Psoas muscle (tissue), 8 donors: ENCODE results near the gene HELZ2. TPM values are rescaled to one million over a fixed set of nuclear protein-coding genes. Genes with fewer than 3 reads are reported as not detected.
"Not testable (repeated sequence)": the region's sequence is repeated elsewhere in the genome, so short reads cannot be mapped to it uniquely, and the experiment has no call there.

Experiments
- ATAC-seq, 4 donors: fragments of 200-7000 bp; cut with Tn5 transposase; one replicate each; pipeline ENCODE4 v1.9.1; 2020; ENCODE audit warnings: moderate library complexity in 3 of 4, mild to moderate bottlenecking in 2 of 4
- DNase-seq, 2 donors: peaks; one replicate each; pipeline ENCODE4 v3.0.0-alpha.2; 2020
- H3K27ac ChIP-seq: fragments of 200-600 bp; one replicate; pipeline ENCODE4 v1.8.0; 2022
- H3K27me3 ChIP-seq, 3 donors: fragments of 200-600 bp in 1 of 3; one replicate each; pipeline versions ENCODE4 v1.6.1 to v1.8.0; 2013 to 2022; ENCODE audit warnings: low read length in 2 of 3, mild to moderate bottlenecking in 2 of 3, moderate library complexity in 1 of 3; ENCODE audit not compliant: insufficient read depth in 3 of 3
- H3K36me3 ChIP-seq, 2 donors: fragments of 200-600 bp in 1 of 2; one replicate each; pipeline versions ENCODE4 v1.6.1 to v1.8.0; 2013 to 2022; ENCODE audit warnings: low read depth in 1 of 2, mild to moderate bottlenecking in 1 of 2, moderate library complexity in 1 of 2; ENCODE audit not compliant: insufficient read depth in 1 of 2
- H3K4me1 ChIP-seq: fragments of 200-600 bp; one replicate; pipeline ENCODE4 v1.8.0; 2022
- H3K4me3 ChIP-seq: fragments of 200-600 bp; one replicate; pipeline ENCODE4 v1.8.0; 2022; ENCODE audit warnings: mild to moderate bottlenecking
- H3K9me3 ChIP-seq: fragments of 200-600 bp; one replicate; pipeline ENCODE4 v1.8.0; 2022
- WGBS, 3 donors: extraction: QIAGEN DNeasy Blood & Tissue Kit; methylation state at CpG; one replicate each; pipeline versions ENCODE4 v1.1.6 to v1.1.7; 2013; 5-methylcytosine and 5-hydroxymethylcytosine counted together
- intact Hi-C, 2 donors: fragments of 100-400 bp; cut with DNase I; formaldehyde crosslinking; loops; one replicate each; pipeline versions ENCODE4 v1.11.0 to v1.14.2; 2022
- polyA plus RNA-seq, 3 donors: library from polyadenylated mRNA; stranded (reverse); fragments of 200-250 nt; gene quantifications; one replicate each; pipeline ENCODE4 v1.2.3, GENCODE V29; 2013
- total RNA-seq, 4 donors: library from RNA; stranded (reverse); fragmentation: NEBNext Ultra II Directional in 2 of 4; extraction: Animal tissue kit (Norgen Biotek cat#: 25700) in 2 of 4; gene quantifications; one replicate each; pipeline versions ENCODE4 v1.2.1 to v1.2.4, GENCODE V29; 2021 to 2023
- TF ChIP-seq, protein P1 (sequence below): fragments of 200-600 bp; IDR thresholded peaks from one replicate; pipeline ENCODE4 v1.8.0; 2022; ENCODE audit warnings: antibody characterized with exemption
- donor health status: healthy with polysubstance abuse.
- donor health status: DM: no; HTN: no; CAD: no; lungs with moderate emphysema.
- donor health status: Bipolar disorder and iron deficiency.
- donor health status: healthy.
- donor health status: DM: yes; HTN: yes; CAD: no.
- donor health status: DM: no; HTN: no; CAD: no.
- donor health status: DM: no; HTN: no; CAD: no.
- donor health status: DM: yes; HTN: yes; CAD: no.

HELZ2 gene
- total and polyA plus RNA-seq, 7 donors = 0.82 to 8.0 (median 3.5) TPM

DNA sequence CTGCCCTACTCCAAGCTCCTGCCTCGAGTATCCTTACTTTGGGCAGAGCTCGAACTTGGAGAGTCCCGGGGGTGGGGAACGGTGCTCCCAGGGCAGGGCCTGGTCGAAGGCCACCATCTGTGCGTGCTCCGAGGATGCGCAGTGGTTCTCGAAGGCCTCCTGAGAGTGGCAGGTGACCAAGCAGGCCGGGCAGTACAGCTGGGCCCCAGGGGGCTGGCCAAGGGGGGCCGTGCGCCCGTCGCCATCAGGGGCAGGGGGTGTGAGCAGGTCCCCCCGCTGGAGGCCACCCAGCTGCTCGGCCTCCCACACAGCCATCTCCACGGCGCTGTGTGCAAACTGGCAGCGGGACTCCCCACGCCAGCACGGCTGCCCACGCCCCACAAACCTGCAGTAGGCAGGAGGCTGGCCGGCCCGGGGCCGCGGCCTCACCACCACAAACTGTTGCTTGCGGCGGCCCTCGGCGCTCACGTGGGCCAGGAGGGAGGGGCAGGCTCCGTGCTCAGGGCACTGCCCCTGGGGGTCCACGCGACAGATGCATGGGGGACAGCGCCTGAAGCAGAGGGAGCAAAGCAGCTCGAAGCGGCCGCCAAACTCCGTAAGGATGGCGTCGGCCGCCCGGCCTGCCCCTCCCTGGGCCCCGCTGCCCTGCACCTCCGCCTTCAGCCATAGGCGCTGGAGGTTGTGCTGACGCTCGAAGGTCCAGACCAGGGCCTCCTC lies 1.8 kb downstream of the HELZ2 start:
- Histone ChIP-seq H3K27ac (no peak overlapping the region), H3K27me3 (peaks cover 0 to 41% (median 3%) of the 10 kb centered on the region in 3 donors), H3K4me3 (no peak overlapping the region), H3K36me3 (no peaks in the 10 kb centered on the region), H3K4me1 (peaks cover 5% of the 10 kb centered on the region), H3K9me3 (no peaks in the 10 kb centered on the region)
- intact Hi-C loops = no loop called here
- TF ChIP-seq, protein P1, sequence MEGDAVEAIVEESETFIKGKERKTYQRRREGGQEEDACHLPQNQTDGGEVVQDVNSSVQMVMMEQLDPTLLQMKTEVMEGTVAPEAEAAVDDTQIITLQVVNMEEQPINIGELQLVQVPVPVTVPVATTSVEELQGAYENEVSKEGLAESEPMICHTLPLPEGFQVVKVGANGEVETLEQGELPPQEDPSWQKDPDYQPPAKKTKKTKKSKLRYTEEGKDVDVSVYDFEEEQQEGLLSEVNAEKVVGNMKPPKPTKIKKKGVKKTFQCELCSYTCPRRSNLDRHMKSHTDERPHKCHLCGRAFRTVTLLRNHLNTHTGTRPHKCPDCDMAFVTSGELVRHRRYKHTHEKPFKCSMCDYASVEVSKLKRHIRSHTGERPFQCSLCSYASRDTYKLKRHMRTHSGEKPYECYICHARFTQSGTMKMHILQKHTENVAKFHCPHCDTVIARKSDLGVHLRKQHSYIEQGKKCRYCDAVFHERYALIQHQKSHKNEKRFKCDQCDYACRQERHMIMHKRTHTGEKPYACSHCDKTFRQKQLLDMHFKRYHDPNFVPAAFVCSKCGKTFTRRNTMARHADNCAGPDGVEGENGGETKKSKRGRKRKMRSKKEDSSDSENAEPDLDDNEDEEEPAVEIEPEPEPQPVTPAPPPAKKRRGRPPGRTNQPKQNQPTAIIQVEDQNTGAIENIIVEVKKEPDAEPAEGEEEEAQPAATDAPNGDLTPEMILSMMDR = no peak
- 89 to 91% (median 89%) methylated on average over 34 to 48 of the region's 48 CpGs for WGBS, 3 donors
- no peak for DNase-seq
- ATAC-seq = no peak

DNA sequence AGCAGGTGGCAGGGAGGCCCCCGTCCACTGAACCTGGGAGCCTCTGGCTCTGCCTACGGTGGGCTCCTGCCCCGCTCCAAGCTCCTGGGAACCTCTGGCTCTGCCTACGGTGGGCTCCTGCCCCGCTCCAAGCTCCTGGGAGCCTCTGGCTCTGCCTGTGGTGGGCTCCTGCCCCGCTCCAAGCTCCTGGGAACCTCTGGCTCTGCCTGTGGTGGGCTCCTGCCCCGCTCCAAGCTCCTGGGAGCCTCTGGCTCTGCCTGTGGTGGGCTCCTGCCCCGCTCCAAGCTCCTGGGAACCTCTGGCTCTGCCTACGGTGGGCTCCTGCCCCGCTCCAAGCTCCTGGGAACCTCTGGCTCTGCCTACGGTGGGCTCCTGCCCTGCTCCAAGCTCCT lies 3.0 kb downstream of the HELZ2 start:
- DNase-seq, H3K36me3 ChIP-seq, H3K4me1 ChIP-seq, H3K4me3 ChIP-seq, H3K9me3 ChIP-seq, H3K27ac ChIP-seq, ATAC-seq, intact Hi-C loops: not testable (repeated sequence)
- 59 to 82% (median 71%) methylated on average over 2 to 7 of the region's 11 CpGs for WGBS, 3 donors
- peaks cover 0 to 41% (median 3%) of the 10 kb centered on the region in 3 donors for H3K27me3 ChIP-seq

DNA sequence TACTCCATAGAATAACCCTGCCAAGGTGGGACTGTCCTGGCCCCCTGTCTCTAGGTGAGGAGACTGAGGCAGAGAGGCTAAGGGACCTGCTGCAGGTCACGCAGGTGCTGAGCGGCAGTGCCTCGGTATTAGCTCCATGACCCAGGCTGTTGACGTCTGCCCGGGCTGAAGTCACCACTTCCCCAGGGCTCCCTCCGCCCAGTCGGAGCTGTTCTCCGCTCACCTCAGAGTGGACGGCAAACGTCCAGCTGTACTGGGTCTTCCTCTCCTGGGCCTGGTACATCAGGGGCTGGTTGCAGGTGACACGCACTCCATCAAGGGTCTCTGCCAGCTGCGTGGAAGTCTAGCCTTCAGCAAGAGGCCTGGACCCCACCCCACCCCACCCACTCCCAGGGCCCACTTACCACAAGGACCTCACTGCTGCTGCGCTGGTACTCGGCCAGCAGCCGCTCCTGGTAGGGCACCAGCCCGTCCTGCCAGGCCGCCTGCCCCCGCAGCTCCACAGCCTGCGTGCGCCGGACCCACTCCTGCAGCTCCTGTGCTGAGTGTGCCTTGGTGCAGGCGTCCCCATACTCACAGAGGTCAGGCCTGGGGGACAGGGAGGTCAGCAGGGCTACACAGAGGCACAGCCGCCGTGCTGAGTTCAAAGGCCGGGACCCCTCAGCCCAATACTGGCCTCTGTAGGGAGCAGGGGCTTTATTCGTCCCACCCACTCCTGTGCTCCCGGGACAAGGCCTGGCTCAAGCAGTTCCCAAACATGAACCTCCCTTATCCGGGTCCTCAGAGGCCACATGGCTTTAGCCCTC lies 3.6 kb downstream of the HELZ2 start:
- Histone ChIP-seq H3K4me3 (no peak overlapping the region), H3K9me3 (no peaks in the 10 kb centered on the region), H3K36me3 (no peaks in the 10 kb centered on the region), H3K27ac (no peak overlapping the region), H3K27me3 (peaks cover 0 to 41% (median 3%) of the 10 kb centered on the region in 3 donors), H3K4me1 (no peaks in the 10 kb centered on the region)
- TF ChIP-seq, protein P1 = no peak
- WGBS, 3 donors = 86 to 91% (median 88%) methylated on average over 26 to 28 of the region's 28 CpGs
- DNase-seq (no peak), ATAC-seq (no peak)
- intact Hi-C loops = no loop called here

DNA sequence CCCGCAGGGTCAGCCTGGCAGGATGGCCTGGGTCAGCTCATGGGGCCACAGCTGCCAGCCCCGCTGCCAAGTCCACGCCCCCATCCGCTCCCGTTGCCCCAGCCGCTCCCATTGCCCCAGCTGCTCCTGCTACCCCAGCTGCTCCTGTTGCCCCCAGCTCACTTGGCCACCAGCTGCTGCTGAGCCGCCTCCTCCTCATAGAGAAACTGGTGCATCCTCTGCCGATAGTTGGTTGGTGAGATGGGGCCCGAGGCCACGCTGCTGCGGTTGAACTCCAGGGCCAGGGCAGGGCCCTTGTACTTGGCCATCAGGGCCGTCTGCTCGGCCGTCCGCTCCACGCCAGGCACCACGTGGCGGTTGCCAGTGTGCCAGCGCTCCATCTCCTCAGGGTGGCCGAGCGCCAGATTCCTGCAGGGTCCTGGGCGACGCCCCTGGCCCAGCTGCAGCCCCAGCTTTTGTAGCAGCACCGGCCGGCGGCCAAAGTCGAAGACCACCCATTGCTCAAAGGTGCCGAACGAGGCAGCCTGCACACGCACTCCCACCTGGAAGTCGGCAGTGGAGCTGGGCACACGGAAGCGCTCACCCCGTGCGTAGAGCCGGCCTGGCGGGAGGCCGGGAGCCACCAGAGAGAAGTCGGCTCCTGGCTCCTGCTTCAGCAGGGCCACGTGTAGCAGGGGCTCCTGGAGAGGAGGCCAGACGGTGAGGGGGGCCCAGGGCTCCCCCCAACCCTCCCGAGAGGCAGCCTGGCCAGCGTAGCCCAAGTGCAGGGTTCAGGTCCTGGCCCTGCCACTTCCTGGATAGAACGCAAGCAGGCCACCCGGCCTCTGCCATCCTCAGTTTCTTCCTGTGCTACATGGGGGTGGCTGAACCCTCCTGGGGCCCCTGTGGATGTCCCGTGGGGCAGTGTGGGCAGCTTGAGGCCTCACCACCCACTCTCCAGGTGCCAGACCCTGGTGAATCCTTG lies 4.8 kb downstream of the HELZ2 start:
- H3K36me3 ChIP-seq = peaks cover 0 to 4% of the 10 kb centered on the region in 2 donors
- H3K4me3 ChIP-seq = no peak overlapping the region
- no peak for DNase-seq
- no peak for ATAC-seq
- TF ChIP-seq, protein P1 = no peak
- peaks cover 0 to 38% (median 3%) of the 10 kb centered on the region in 3 donors for H3K27me3 ChIP-seq
- H3K9me3 ChIP-seq = no peaks in the 10 kb centered on the region
- H3K27ac ChIP-seq = no peak overlapping the region
- H3K4me1 ChIP-seq = no peaks in the 10 kb centered on the region
- WGBS, 3 donors = 43 to 55% (median 44%) methylated on average over 45 to 46 of the region's 46 CpGs
- intact Hi-C loops = no loop called here
